ENCODE results near the gene ST6GALNAC4.

- TF ChIP-seq EP300 (IDR thresholded peaks at IDR 0.05) (no peak), POLR2AphosphoS5 (IDR thresholded peaks at IDR 0.05) (no peak)
Measured at GRCh38 chr9:127868278-127868902, 48.5 kb downstream of the ST6GALNAC4 start.

Measured in stomach (tissue), 4 donors.